Kidney tubule cell (primary cell): ENCODE data around the gene BTF3.
A peak's percentile ranks its signal among the peaks of the same experiment; 100 is the strongest.
"Not testable (repeated sequence)": the region's sequence is repeated elsewhere in the genome, so short reads cannot be mapped to it uniquely, and the experiment has no call there.

Experiments used
- DNase-seq: peaks from one replicate; pipeline ENCODE4 v3.0.0-alpha.2; 2018; ENCODE audit warnings: low spot score

BTF3 gene

GRCh38 chr5:73498057-73498992 is at the start of gene BTF3:
Gene BTF3 (plus strand): TSS chr5:73498442. CDS start chr5:73498668, 226 bp downstream.
- peak; percentile 98 for DNase-seq

GRCh38 chr5:73448463-73449136 is 49.6 kb upstream of the BTF3 start, which contains the start of gene FOXD1:
Gene FOXD1 (minus strand): TSS chr5:73448777. CDS start chr5:73448362, 415 bp downstream.
- DNase-seq, result peak; percentile 96

- DNase-seq, result no peak
Measured at GRCh38 chr5:73450137-73450536, 48.1 kb upstream of the BTF3 start.

- DNase-seq, result no peak
Measured at GRCh38 chr5:73450672-73451223, 47.5 kb upstream of the BTF3 start.

GRCh38 chr5:73451224-73452130 is 46.8 kb upstream of the BTF3 start:
- peak; percentile 62 for DNase-seq

GRCh38 chr5:73452215-73452614 is 46.0 kb upstream of the BTF3 start:
- no peak for DNase-seq

GRCh38 chr5:73454379-73455036 is 43.7 kb upstream of the BTF3 start:
- DNase-seq, result peak; percentile 80

GRCh38 chr5:73456462-73456861 is 41.8 kb upstream of the BTF3 start:
- DNase-seq, result not testable (repeated sequence)

GRCh38 chr5:73459366-73459765 is 38.9 kb upstream of the BTF3 start:
- peak; percentile 61 for DNase-seq

- no peak for DNase-seq
Measured at GRCh38 chr5:73460133-73460532, 38.1 kb upstream of the BTF3 start.

GRCh38 chr5:73464016-73464745 is 34.1 kb upstream of the BTF3 start:
- DNase-seq, result no peak

GRCh38 chr5:73468638-73469037 is 29.6 kb upstream of the BTF3 start:
- not testable (repeated sequence) for DNase-seq

GRCh38 chr5:73469878-73470277 is 28.4 kb upstream of the BTF3 start:
- DNase-seq, result no peak

GRCh38 chr5:73471654-73472053 is 26.6 kb upstream of the BTF3 start:
- no peak for DNase-seq

- no peak for DNase-seq
Measured at GRCh38 chr5:73472116-73472515, 26.1 kb upstream of the BTF3 start.

GRCh38 chr5:73480500-73480899 is 17.7 kb upstream of the BTF3 start:
- no peak for DNase-seq

GRCh38 chr5:73482383-73483136 is 15.7 kb upstream of the BTF3 start:
- DNase-seq, result no peak

GRCh38 chr5:73483676-73484075 is 14.6 kb upstream of the BTF3 start:
- no peak for DNase-seq

GRCh38 chr5:73484511-73484910 is 13.7 kb upstream of the BTF3 start:
- no peak for DNase-seq

GRCh38 chr5:73485715-73486114 is 12.5 kb upstream of the BTF3 start:
- DNase-seq, result no peak
